HG02970 (cell line): ENCODE results near the gene TRANK1.

ENCODE experiments used
- ATAC-seq: cut with Tn5 transposase; IDR thresholded peaks from one replicate; pipeline ENCODE4 v1.9.1; 2021; ENCODE audit warnings: mild to moderate bottlenecking, moderate library complexity, moderate number of reproducible peaks; ENCODE audit not compliant: unreplicated experiment, low FRiP score

TRANK1 gene

DNA sequence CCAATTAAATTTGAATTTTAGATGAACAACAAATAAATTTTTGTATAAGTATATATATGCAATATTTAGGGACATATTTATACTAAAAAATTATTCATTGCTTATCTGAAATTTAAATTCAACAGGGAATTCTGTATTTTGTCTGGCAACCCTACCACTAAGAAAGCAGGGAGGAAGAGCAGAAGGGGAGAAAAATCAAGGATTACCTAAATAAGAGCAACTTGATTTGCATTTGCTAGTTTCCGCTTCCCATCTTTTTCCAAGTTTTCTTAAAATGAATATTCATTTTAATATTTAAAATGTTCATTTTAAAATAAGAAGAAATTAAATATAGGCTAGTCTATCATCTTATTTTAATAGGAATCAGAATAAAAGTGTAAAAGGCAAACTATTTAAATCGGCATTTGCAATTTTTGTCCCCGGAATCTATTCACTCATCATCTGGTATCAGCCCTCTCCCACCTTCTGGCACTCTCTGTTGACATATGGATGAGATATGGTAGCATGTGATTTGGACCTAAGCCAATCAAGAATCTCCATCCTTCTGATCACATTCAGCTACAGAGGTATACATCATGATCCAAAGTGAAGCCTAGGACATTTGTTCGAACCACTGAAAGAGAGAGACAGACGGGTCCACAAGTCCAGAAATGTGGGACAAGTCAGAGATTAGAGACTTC lies 82.6 kb downstream of the TRANK1 start:
- ATAC-seq = no peak

DNA sequence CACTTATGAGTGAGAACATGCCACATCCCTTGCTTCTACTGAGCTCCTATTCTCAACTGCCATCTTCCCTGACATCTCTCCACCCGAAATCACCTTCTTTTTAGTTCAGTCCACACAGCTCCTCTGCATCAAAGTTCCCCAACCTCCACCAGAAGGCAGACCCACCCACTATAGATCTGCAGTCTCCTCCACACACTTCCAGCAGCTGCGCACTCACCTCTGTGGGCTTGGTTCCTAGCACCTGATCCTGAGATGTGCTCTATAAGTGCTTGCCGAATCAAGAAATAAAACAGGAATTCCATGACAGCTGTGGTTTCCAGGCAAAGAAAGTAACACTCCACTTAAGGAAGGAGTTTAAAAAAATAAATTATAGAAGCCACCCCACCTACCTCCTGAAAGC lies 85.4 kb downstream of the TRANK1 start:
- no peak for ATAC-seq

DNA sequence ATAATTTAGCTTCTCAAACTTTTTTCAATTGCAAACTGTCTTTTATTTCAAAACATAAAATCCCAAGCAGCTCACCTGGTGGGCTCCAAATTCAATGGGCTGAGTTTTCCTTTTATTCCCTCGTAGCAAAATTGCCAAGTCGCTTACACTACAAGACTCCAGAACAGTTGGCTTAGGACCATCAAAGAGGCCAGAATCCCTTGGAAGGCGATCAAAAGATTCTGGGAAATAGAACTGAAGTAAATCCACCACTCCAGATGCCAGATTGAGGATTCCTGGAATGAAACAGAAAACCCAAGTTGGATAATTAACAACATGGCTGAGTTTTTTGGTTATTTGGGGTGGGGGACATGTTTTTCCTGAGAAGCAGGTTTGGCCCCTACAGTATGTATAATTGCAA lies 92.8 kb downstream of the TRANK1 start:
- ATAC-seq = no peak

DNA sequence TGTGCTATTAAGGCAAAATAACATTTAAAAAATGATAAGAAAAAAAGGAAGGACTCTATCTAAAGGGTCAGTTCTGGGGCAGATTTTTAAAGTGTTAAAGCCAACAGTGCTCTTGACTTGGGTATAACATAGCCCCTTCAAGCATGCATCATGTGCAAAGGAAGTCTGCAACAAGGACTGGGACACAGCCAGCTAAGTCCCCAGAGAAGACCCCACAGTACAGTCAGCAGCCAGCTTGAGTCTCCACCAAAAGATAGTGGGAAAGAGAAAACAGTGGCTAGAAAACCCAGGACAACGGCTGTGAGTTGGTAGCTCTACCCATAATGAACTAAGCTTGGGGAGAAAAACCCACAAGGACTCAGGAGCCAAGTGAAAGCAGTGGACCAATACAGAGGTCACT lies 94.1 kb downstream of the TRANK1 start:
- ATAC-seq = no peak

DNA sequence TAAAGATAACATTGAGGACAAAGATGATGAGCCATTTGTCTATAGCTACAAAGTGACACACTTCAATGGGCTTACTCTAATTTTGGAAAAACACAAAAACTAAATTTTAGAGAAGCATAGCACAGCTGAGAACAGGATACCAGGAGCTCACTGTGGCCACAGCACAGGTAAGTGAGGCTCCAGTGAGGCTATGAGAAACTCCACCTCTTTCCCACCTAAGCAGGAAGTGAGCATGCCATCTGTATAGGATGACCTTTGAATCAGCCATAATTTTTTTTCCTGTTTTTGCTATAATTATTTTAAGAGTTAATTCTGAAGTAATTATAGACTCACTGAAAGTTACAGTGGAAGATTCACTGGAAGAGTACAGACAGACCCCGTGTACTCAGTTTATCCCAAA lies 98.4 kb downstream of the TRANK1 start:
- no peak for ATAC-seq

DNA sequence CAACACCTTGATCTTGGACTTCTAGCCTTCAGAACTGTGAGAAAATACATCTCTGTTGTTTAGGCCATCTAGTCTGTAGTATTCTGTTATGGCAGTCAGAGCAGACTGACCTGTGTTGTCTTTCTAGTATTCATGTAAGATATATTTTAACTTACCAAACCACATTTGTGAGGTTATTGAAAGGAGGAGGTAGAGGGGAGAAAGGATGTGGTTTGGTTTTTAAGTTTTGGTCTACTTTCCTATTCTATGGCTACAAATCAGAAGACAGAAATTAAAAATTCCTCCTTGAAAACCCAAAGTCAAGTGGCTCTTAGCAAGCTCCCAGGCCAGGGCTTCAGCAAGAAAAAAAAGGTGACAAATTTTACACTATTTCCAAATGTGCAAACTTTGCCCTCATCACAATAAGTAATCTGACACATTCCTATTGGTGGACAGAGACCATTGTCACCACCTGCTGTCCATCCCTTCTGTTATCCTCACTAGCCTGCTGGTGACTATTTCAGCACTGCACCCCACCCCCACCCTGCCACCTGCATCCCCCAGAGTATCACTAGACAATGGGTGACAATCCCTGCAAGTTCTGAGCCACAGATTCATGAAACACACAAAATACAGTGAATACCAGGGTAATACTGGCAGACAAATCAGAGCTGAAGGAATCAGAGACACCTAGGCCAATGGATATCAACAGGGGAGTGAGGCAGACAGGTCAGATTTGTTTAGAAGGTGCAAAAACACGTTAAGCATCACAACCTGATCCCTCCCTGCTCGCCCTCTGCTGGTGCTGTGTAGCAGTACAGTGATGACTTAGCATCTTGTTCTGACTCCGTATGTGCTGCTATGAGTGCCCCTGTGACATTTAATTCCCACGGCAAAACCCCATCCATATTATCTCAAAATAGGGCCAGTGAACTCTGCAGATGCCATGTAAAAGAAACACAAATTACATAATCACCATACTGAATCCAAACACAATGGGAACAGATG lies 101.5 kb downstream of the TRANK1 start:
- ATAC-seq = no peak

DNA sequence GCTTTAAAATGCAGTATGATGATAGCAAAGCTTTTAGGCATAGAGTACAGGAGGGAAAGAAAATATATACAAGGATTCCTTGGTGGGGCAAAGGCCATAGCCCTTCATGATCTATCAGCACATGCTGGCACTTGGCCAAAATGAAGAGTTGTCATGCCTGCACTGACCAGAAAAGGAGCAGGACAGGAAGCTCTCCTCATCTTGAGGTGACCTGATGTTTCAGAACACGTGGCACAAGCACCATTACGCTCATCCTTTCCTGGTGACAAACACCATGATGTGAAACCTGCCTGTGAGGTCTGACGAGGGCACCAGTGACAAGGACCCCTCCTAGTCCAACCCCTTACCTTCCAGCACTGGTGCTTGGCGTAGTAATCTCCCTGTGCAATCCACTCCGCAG lies 102.6 kb downstream of the TRANK1 start:
- ATAC-seq = no peak

DNA sequence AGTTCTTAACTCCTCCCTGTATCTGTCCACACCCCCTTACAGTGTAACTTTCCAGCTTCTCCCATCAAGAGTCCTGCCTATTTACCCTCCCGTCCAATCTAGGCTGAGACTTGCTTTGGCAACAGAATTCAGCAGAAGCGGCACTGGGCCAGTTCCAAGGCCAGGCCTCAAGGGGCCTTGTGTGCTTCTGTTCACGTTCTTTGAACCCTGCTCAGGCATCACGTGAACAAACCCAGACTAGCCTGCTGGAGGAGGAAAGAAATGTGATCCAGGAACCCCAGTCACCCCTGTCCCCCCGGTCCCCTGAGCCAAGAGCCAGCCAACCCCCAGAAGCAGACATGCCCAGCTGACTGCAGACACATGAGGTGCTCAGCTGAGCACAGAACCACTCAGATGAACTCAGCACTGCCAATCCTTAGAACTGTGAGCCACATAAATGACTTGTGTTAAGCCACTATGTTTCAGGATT lies 104.4 kb downstream of the TRANK1 start:
- no peak for ATAC-seq

DNA sequence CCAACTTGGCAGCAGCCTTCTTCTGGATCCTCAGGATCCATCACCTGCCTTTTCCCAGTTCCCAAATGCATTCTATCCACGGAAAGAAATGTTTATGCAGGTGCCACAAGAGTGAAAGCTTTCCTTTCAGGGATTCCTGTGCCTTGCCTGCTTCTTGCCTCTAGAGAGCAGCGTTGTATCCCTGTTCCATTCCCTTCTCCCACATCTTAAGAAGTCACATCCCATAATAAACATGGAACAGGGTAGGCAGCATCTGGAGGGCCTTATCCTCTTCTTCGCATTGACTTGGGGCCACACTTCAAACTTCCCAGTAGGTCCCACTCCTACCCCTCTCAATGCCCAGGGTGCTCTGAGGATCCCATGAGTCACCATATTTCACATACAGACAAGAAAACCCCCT lies 107.8 kb downstream of the TRANK1 start:
- ATAC-seq = no peak

DNA sequence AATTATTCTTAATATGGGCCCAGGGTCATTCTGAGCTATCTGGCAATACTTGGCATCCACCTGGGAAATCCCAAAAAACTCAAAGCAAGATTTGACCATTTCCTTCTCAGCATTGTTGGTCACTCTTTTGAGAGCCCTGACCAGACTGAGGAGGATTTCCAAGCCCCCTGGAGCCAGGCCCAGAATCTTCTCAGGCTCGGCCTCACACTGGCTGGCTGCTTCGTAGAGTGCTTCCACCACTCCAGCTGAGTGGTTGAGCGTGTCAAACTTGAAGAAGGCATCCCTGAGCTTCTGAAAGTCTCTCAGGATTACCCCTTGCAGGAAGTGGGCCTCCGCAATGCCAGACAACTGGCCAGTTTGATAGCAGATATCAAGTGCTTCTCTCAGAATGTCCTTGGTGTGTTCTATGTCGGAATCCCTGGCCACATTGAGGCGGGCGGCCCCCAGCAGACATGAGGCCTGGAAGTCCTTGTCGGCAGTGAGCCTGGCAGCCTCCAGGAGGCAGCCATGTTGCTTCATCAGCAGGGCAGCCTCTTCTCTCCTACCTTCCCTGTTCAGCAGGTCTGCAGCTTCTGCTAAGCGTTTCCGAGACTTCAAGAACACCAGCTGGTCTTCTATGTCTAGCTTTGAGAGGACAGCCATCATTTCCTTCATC lies 111.6 kb downstream of the TRANK1 start:
- no peak for ATAC-seq

DNA sequence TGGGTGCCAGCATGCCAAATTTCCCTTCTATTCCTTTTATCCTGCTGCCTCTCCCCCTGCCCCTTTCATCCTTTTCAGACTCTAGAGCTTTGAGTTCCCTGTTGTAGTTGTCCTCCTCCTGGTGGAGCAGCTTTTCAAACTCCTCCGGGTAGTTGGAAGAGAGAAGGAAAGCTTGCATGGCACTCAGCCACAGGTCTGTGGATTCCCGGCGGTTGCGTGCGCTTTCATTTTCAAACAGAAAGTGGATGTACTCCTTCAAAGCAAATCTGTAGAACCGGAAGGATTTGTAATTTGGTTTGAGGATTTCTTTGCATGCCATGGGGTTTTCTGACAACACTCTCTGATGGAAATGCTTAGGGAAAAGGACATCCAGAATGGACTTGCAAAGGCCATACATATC lies 112.4 kb downstream of the TRANK1 start:
- no peak for ATAC-seq

DNA sequence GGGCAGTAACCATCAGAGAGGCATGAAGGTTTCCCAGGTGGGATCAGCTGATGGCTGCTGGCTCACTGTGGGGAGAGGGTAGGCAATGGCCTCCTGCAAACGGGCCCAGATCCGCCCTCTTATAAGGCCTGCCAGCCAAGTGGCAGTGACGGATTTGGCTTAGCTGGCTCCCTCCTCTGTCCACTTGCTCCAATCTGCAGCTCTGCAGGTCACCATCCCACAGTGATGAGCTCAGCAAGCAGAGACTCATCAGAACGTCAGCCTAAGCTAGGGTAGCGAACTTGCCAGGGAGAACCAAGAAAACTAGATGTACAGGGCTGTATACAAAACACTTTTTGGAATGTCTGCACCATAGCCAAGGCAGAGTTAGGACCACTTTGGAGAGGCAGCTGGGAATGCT lies 117.7 kb downstream of the TRANK1 start:
- no peak for ATAC-seq

DNA sequence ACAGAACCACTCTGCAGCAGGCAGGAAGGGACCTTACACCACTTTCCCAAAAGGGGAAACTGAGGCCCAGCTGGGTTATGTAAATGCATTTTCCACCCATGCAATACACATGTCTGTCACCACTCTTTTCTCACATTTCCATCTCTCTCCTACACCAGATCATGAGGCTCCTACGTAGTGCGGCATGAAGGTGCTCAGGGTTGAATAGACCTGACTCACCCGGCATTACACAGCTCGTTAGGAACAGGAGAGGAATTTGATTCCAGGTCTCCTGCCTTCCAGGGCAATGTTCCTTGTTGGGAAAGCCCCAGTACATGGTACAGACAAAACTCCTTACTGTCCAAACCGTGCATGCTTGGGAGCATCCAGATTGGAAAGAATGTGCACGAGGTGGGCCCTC lies 118.6 kb downstream of the TRANK1 start:
- no peak for ATAC-seq

DNA sequence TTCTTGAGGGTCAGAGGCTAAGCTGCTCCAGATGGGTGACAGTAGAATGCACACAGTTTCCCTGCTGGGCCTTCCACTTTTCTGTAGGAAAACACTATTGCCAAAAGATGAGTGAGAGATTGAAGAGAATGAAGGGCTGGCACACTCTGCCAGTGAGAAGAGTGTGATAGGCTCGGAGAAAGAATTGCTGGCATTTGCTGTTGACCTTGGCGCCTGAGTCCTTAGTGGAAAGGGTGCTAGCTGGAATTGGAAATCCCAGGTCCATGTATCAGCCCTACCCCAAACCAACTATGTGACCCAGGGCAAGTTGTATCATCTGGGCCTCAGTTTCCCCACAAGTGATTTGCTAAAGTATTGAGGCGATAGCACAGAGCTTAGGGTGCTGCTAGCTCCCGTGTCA lies 120.4 kb downstream of the TRANK1 start:
- no peak for ATAC-seq

DNA sequence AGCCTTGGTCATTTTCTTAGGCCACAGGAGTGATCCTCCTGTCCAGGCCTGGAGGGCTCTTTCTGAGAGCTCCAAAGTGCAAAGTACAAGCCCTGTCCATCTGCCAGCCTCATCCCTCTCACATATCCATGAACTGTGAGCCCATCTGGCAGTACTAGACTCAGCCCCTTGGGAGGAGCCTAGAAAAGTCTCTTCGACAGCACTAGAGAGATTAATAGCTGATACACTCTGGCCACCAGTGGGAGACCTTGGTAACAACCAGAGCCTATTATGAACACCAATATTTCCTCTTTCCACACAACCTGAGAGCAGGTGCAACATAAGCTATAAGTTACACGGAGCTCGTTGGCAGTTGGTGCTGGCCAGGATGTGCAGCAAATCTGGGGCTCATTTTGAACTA lies 121.0 kb downstream of the TRANK1 start:
- no peak for ATAC-seq

DNA sequence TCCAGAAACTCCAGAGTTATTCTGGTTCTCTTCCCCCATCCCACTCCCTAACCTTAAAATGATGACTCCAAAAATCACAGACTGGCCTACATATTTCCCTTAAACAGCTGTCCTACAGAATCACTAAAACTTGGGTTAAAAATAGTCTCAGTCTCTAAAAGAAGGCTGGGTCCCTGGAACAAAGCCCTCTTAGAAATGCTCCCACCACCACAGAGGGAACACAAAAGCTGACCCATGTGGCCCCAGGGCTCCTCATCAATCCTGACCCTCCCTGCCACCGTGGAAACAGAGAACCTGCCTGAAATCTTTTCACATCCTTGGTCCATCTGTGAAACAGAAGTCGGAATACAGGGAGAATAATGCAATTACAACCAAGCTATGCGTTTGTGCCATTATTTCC lies 124.8 kb downstream of the TRANK1 start:
- ATAC-seq = no peak

DNA sequence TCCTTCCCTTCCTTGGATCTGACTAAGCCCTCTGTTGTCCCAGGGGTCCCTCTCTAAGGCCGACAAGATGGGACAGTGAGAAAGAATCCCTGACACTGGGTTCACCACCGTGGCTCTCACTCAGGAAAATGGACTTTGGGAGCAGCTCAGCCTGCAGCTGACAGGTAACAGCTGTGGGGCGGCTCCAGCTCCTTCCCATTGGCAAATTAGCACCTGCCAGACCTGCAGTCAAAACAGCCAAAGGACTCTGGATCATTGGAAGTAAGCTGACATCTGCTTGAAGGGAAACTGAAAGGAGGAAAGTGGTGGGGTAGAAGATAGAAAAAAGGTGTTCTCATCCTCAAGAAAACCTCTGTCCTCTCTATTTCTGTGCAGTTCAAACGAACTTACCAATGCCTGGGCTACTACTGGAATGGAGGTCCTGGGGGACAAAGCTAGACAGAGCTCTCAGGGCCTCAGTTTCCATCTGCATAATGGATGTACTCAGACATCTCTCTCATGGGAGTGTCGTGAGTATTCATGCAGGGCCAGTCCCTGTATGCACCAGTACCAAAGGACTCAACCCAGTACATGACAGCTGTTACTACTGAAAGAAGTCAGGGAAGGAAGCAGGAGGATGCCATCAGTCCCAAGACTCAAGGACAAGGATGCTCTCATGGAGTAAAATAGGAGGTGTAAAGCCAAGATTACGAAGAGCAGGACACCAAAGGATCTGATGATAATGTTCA lies 126.9 kb downstream of the TRANK1 start:
- ATAC-seq = no peak

DNA sequence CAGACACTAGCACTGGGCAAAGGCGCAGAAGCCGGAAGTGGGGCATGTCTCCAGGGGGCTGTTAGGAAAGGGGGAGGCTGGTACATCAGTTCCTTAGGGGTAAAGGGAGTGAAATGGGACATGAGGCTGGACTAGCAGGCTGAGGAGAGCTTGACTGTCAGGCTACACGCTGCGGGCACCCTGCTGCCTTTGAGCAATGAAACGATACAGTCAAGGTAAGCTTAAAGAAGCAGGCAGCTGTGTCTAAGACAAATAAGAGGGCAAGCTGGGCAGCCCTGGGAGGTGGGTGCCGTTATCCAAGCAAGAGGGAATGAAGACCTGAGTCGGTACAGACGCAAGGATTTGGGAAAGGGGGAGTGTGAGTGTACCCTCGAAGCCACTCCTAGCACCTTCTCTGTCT lies 129.5 kb downstream of the TRANK1 start:
- no peak for ATAC-seq

DNA sequence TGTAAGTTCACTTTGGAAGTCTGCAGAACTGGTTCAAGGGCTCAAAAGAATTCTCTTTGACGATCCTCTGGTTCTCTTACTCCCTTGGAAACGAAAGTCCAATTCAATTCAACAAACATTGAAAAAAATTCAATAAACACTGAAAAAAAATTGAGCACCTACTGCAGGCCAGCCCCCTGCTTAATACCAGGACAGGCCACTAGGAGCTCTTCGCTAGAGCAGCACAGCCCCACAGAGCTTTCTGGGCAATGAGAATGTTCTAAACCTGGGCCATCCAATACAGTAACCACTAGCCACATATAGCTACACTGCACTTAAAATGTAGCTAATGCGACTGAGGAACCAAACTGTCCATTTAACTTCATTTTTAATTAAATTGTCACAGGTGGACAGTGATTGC lies 130.1 kb downstream of the TRANK1 start:
- ATAC-seq = no peak

DNA sequence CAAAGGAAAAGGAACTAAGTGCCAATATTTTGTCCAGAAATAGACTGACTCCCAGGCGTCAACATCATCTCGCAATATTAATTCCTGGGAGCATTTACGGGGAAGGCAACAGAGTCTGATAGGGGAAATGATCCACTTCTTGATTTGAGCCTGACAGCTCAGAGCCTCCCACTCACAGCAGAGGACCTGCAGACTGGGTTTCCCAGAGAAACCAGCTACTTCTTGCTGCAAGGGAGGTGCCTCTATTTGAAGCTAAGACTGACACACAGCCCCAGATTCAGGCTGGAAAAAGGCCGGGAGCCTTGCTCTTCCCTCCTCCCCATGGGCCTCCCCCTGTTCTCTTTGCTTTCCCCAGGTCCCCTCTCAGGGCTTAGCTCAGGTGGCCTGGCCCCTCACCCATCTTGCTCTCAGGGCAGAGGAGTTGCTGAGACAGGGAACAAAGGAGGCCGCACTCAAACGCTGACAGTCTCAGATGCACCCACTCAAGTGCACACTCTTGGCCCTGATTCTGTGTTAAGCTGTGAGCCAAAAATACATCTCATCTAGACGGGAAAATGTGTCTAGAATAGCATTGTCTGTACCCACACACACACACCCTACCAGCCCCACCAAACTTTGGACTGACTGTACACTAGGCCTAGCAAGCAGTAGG lies 130.7 kb downstream of the TRANK1 start:
- ATAC-seq = no peak
